HG02840 (cell line): ENCODE measurements around the gene UTF1.

Source experiments
- ATAC-seq: cut with Tn5 transposase; IDR thresholded peaks from one replicate; pipeline ENCODE4 v1.9.1; 2021; ENCODE audit warnings: mild to moderate bottlenecking, moderate library complexity, moderate number of reproducible peaks; ENCODE audit not compliant: unreplicated experiment, low FRiP score

The UTF1 gene

GRCh38 chr10:133242611-133243356, 12.8 kb downstream of the UTF1 start:
- no peak for ATAC-seq

GRCh38 chr10:133243593-133243992, 13.6 kb downstream of the UTF1 start:
- no peak for ATAC-seq

- no peak for ATAC-seq
Observed at GRCh38 chr10:133245439-133246235, 15.6 kb downstream of the UTF1 start.

- no peak for ATAC-seq
Observed at GRCh38 chr10:133246236-133246626, 16.2 kb downstream of the UTF1 start.

- no peak for ATAC-seq
Observed at GRCh38 chr10:133247681-133248333, 17.8 kb downstream of the UTF1 start.

GRCh38 chr10:133248334-133248715, 18.3 kb downstream of the UTF1 start:
- no peak for ATAC-seq

- ATAC-seq, result no peak
Observed at GRCh38 chr10:133249094-133249780, 19.2 kb downstream of the UTF1 start.

GRCh38 chr10:133249975-133250754, 20.1 kb downstream of the UTF1 start:
- no peak for ATAC-seq

- ATAC-seq, result no peak
Observed at GRCh38 chr10:133251388-133252222, 21.6 kb downstream of the UTF1 start.

GRCh38 chr10:133252223-133252552, 22.2 kb downstream of the UTF1 start:
- no peak for ATAC-seq

GRCh38 chr10:133253361-133253955, 23.4 kb downstream of the UTF1 start:
- ATAC-seq, result no peak

GRCh38 chr10:133254421-133255120, 24.6 kb downstream of the UTF1 start:
- ATAC-seq, result no peak

- ATAC-seq, result no peak
Observed at GRCh38 chr10:133255323-133255722, 25.3 kb downstream of the UTF1 start.

GRCh38 chr10:133257489-133258065, 27.6 kb downstream of the UTF1 start:
- ATAC-seq, result no peak

- ATAC-seq, result no peak
Observed at GRCh38 chr10:133258066-133258817, 28.2 kb downstream of the UTF1 start.

GRCh38 chr10:133258818-133259601, 29.0 kb downstream of the UTF1 start:
- no peak for ATAC-seq
